Gastroesophageal sphincter (tissue), 4 donors: ENCODE measurements around the gene LRRC8B. TPM values are rescaled to one million over a fixed set of nuclear protein-coding genes. Genes with fewer than 3 reads are reported as not detected.

Source experiments
- ATAC-seq: fragments of 150-250 bp; one replicate; pipeline ENCODE4 v1.9.1; 2016; ENCODE audit warnings: mild to moderate bottlenecking, moderate library complexity
- H3K27ac ChIP-seq, 4 donors: fragments of 200-600 bp; sonication (generic) in 3 of 4; 1 replicate in 3 of 4; 2 replicates in 1 of 4; pipeline ENCODE4 v1.5.1; 2016 to 2019
- H3K27me3 ChIP-seq: fragments of 200-600 bp; sonication (generic); one replicate; pipeline ENCODE4 v1.5.1; 2019
- H3K36me3 ChIP-seq, 2 donors: fragments of 200-600 bp; sonication (generic); one replicate each; pipeline ENCODE4 v1.5.1; 2019; ENCODE audit warnings: control low read depth in 1 of 2
- H3K4me1 ChIP-seq, 3 donors: fragments of 200-600 bp; sonication (generic); 1 replicate in 2 of 3; 2 replicates in 1 of 3; pipeline ENCODE4 v1.5.1; 2016 to 2019; ENCODE audit warnings: control low read depth in 2 of 3
- H3K4me3 ChIP-seq, 2 donors: fragments of 200-600 bp; sonication (generic); one replicate each; pipeline ENCODE4 v1.5.1; 2019; ENCODE audit warnings: mild to moderate bottlenecking in 1 of 2, moderate library complexity in 1 of 2
- H3K9me3 ChIP-seq, 3 donors: fragments of 200-600 bp; sonication (generic); one replicate each; pipeline ENCODE4 v1.5.1; 2017 to 2019; ENCODE audit warnings: control low read depth in 2 of 3
- EP300 ChIP-seq: sonication (generic); formaldehyde crosslinking; IDR thresholded peaks from one replicate; pipeline ENCODE4 v1.6.1; 2017; ENCODE audit warnings: antibody characterized with exemption, mild to moderate bottlenecking
- POLR2A ChIP-seq, 2 donors: fragments of 450-650 bp; IDR thresholded peaks; one replicate each; pipeline ENCODE4 v1.6.1; 2017; ENCODE audit warnings: antibody characterized with exemption in 2 of 2, mild to moderate bottlenecking in 2 of 2, moderate library complexity in 1 of 2
- POLR2AphosphoS5 ChIP-seq: sonication (generic); formaldehyde crosslinking; IDR thresholded peaks from one replicate; pipeline ENCODE4 v1.6.1; 2017; ENCODE audit warnings: antibody characterized with exemption
- WGBS, 2 donors: methylation state at CpG; one replicate each; pipeline ENCODE4 v1.1.5; 2018; ENCODE audit warnings: low coverage in 1 of 2; 5-methylcytosine and 5-hydroxymethylcytosine counted together
- total RNA-seq, 4 donors: library from RNA; depleted of rRNA; stranded (reverse); fragments of >200 nt; gene quantifications; one replicate each; pipeline ENCODE4 v1.1.0, GENCODE V29; 2016
- TF ChIP-seq, protein P1 (sequence below), 4 experiments: fragments of 200-600 bp in 2 of 4; fragments of 450-650 bp in 2 of 4; sonication (generic) in 1 of 4; IDR thresholded peaks; one replicate each; pipeline ENCODE4 v1.5.1; 2017 to 2019; ENCODE audit warnings: antibody characterized with exemption in 4 of 4, mild to moderate bottlenecking in 2 of 4, moderate library complexity in 2 of 4

Gene LRRC8B
- total RNA-seq, 4 donors from 2014 or later: 3.5 to 6.9 (median 5.0) TPM

DNA sequence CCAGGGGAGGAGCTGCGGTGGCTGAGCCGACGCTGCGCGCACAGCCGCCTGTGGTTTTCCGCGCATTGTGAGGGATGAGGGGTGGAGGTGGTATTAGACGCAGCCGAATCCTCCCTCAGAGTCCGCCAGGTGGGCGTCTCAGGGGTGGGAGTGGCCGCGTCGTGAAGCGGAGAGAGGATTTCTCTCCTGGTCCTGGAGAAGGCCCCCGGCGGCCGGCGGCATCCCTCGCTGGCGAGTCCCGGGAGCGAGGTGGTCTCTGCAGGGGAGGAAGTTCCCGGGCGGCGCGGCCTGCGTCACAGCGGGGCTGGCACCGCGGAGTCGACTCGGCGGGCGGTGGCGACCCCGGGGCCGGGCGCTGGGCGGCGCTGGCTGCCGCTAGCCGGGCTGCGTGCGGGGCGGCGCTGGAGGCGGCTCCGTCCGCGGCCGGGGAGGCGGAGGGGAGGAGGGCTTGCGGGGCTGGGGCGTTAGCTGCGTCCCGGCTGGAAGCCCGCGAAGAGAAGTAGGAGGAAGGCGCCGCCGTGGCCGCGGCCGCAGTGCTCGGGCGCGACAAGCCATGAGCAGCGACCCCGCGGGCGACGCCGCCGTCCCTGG, 108.1 kb downstream of the LRRC8B start, which contains the start of gene LRRC8C:
TSS of gene LRRC8C (plus strand) at position 464 of the 591 bp plus-strand sequence. CDS start 53,354 bp downstream, outside the sequence.
- no peak for TF ChIP-seq POLR2AphosphoS5
- TF ChIP-seq, protein P1, sequence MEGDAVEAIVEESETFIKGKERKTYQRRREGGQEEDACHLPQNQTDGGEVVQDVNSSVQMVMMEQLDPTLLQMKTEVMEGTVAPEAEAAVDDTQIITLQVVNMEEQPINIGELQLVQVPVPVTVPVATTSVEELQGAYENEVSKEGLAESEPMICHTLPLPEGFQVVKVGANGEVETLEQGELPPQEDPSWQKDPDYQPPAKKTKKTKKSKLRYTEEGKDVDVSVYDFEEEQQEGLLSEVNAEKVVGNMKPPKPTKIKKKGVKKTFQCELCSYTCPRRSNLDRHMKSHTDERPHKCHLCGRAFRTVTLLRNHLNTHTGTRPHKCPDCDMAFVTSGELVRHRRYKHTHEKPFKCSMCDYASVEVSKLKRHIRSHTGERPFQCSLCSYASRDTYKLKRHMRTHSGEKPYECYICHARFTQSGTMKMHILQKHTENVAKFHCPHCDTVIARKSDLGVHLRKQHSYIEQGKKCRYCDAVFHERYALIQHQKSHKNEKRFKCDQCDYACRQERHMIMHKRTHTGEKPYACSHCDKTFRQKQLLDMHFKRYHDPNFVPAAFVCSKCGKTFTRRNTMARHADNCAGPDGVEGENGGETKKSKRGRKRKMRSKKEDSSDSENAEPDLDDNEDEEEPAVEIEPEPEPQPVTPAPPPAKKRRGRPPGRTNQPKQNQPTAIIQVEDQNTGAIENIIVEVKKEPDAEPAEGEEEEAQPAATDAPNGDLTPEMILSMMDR (IDR thresholded peaks at IDR 0.05): peak in 3 of 4 experiments; percentile 55 to 72 (median 67)
- no peak for TF ChIP-seq EP300
- peak; percentile 45 to 54 for TF ChIP-seq POLR2A (IDR thresholded peaks at IDR 0.05)
- ATAC-seq: peak; percentile 95
- H3K4me3 ChIP-seq: peak within 1 kb of the TSS; percentile 51 to 90
- no peaks in the 10 kb centered on the region for H3K36me3 ChIP-seq
- H3K27me3 ChIP-seq: no peaks in the 10 kb centered on the region
- H3K9me3 ChIP-seq: no peaks in the 10 kb centered on the region
- peaks cover 0 to 34% (median 0%) of the 10 kb centered on the region in 3 donors for H3K4me1 ChIP-seq
- H3K27ac ChIP-seq: peak within 1 kb of the TSS; percentile 49 to 92 (median 86)
- 0% methylated on average over 1 of the region's 76 CpGs; no CpG with 5 or more reads in 1 of the 2 donors for WGBS, 2 donors

DNA sequence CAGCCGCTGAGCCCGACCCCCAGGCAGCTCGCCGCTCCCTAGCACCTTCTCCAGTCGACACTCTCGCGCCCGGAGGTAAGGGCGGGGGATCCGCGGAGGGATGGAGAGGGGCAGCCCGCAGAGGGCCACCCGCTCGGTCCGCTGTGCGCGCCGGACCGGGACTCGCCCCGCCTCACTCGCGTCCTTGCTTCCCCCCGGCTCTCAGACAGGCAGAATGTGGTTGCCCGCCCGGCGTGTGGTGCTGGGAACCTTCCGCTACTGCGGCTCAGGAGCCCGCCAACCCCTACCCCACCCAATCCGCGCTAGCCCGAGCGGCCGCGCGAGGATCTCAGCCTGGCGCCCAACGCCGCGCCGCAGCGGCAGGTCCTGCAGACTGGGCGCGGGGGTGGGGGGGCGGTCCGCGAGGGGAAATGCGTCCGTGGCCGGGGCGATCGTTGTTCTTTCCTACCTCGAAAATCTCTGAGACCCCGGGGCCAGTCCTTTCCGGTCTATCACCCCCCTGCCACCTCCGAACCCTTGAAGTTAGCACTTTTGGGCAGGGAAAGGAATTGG, 108.7 kb downstream of the LRRC8B start:
- 0% methylated on average over 1 of the region's 57 CpGs; no CpG with 5 or more reads in 1 of the 2 donors for WGBS, 2 donors

DNA sequence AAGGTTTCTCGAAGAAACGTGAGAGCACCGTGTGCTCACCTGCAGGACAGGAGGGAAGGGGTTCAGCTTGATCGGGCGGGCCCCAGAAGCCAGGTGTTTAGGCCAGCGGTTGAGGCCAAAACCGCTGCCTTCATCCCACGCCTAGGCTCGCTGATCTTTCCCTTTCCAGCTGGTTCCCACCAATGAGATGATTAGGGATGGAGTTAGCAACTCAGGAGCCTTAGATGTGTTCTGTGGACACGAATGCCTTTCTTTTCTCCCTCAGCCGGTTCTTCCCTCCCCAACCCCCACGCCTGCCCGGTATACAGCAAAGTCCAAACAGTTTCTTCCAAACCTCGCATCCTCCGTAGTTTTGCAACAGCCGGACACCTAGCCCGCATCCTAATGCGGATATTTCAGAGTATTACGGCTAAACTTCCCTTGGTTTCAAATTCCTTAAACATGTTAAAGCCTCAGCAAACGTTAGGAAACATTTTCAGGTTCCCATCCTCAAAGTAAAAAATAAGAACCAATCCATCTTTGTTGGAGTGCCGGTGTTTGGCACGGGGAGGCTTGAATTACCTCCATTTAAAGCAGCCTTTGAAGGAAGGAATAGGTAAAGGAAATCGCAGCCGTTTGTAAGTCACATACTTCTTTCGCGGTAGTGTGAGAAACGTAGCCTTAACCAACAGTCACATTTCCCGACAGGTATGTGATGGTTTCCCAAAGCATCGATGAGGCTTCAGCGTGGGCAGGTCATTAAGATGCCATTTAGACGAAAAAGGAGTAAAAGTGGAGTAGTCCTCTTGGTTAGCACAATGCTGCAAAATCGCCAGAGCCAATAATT, 109.4 kb downstream of the LRRC8B start:
- TF ChIP-seq EP300 (no peak), POLR2AphosphoS5 (no peak), POLR2A (IDR thresholded peaks at IDR 0.05) (no peak)
- TF ChIP-seq, protein P1 (IDR thresholded peaks at IDR 0.05): no peak
- Histone ChIP-seq H3K4me1 (peaks cover 0 to 34% (median 0%) of the 10 kb centered on the region in 3 donors), H3K4me3 (peak overlapping the region; percentile 51 to 90), H3K36me3 (no peaks in the 10 kb centered on the region), H3K9me3 (no peaks in the 10 kb centered on the region), H3K27ac (peak overlapping the region; percentile 49 to 92 (median 86)), H3K27me3 (no peaks in the 10 kb centered on the region)
- 18 to 25% methylated on average over 19 of the region's 32 CpGs for WGBS, 2 donors
- ATAC-seq: peak; percentile 12

More for the DNA sequence above, 108.7 kb downstream of the LRRC8B start:
- Histone ChIP-seq H3K36me3 (no peaks in the 10 kb centered on the region), H3K4me3 (peak overlapping the region; percentile 51 to 90), H3K4me1 (peaks cover 0 to 34% (median 0%) of the 10 kb centered on the region in 3 donors), H3K27ac (peak overlapping the region; percentile 49 to 92 (median 86)), H3K9me3 (no peaks in the 10 kb centered on the region), H3K27me3 (no peaks in the 10 kb centered on the region)
- ATAC-seq: peak; percentile 65
- no peak for TF ChIP-seq EP300
- no peak for TF ChIP-seq POLR2AphosphoS5
- TF ChIP-seq POLR2A (IDR thresholded peaks at IDR 0.05): no peak
- TF ChIP-seq, protein P1 (IDR thresholded peaks at IDR 0.05): no peak

DNA sequence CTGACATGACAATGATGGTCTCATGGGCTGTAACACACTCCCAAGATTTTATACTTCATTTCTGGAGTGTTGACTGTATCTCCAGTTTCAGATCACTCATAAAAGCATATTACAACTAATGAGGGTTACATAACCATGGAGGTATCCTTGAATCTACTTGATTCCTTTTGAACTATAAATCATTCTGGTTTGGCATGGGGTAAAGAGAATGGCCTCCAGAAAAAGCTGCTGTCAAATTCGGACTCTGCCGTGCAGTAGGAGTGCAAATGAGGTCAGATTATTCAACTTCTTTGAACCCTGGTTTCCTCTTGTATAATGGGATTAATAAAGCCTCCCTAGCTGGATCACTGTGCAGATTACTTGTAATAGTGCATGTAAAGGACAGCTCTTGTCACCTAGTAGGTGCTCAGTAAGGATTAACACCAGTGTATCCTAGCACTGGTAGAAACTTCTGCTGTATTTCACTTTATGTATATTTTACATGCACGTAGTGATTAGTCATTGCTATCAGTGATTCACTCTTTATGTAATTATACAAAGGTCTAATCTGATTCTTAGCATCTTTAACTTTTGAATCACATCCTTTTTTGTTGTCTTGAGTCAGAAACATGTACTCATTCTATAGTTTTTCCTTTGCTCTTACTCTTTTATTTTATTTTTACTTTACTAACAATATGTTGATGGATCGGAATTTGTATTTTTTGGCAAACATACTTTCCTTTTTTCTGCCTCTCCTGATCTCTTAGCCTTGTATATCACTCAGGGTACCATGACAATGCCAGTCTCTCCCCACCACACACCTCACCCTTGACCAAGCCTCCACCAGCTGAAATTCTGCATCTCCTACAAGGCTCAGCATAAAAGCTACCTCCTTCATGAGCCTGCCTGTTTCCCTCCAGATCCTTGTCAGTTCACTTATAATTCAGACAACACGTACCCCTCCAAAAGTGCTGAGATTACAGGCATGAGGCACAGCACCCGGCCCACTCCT, 111.5 kb downstream of the LRRC8B start:
- no peak overlapping the region for H3K27ac ChIP-seq
- TF ChIP-seq, protein P1 (IDR thresholded peaks at IDR 0.05): no peak
- TF ChIP-seq POLR2AphosphoS5: no peak
- TF ChIP-seq POLR2A (IDR thresholded peaks at IDR 0.05): no peak
- TF ChIP-seq EP300: no peak
- H3K36me3 ChIP-seq: no peaks in the 10 kb centered on the region
- H3K9me3 ChIP-seq: no peaks in the 10 kb centered on the region
- no peak overlapping the region for H3K4me3 ChIP-seq
- peaks cover 0 to 32% (median 0%) of the 10 kb centered on the region in 3 donors for H3K4me1 ChIP-seq
- H3K27me3 ChIP-seq: no peaks in the 10 kb centered on the region
- no peak for ATAC-seq
- WGBS, 2 donors: 65 to 71% methylated on average over 4 to 6 of the region's 6 CpGs
